MM.1S (cell line): ENCODE measurements around the gene EED.

Source experiments
- DNase-seq: peaks from one replicate; pipeline ENCODE4 v3.0.0-alpha.2; 2015
- H2AFZ ChIP-seq: fragments of 300-600 bp; sonication (generic); 2 replicates; pipeline ENCODE4 v1.6.0; 2016; ENCODE audit warnings: antibody characterized with exemption, low read length
- H3F3A ChIP-seq: fragments of 300-600 bp; sonication (generic); 2 replicates; pipeline ENCODE4 v1.6.1; 2016; ENCODE audit warnings: mild to moderate bottlenecking, antibody characterized with exemption, low read length, moderate library complexity, mixed read lengths; ENCODE audit not compliant: insufficient read depth
- H3K27ac ChIP-seq: fragments of 300-600 bp; sonication (generic); 2 replicates; pipeline ENCODE4 v1.5.1; 2016; ENCODE audit warnings: mild to moderate bottlenecking, low read length
- H3K27me3 ChIP-seq: fragments of 300-600 bp; sonication (generic); replicated peaks from 2 replicates; pipeline ENCODE4 v1.6.0; 2016; ENCODE audit warnings: low read length; ENCODE audit not compliant: insufficient read depth
- H3K36me3 ChIP-seq: fragments of 300-600 bp; sonication (generic); replicated peaks from 2 replicates; pipeline ENCODE4 v1.6.1; 2016; ENCODE audit warnings: mild to moderate bottlenecking, low read length, mixed read lengths; ENCODE audit not compliant: insufficient read depth
- H3K4me1 ChIP-seq: fragments of 300-600 bp; sonication (generic); 2 replicates; pipeline ENCODE4 v1.6.1; 2016; ENCODE audit warnings: low read length, mixed read lengths
- H3K4me2 ChIP-seq: fragments of 300-600 bp; sonication (generic); 2 replicates; pipeline ENCODE4 v1.6.0; 2016; ENCODE audit warnings: low read depth, low read length
- H3K4me3 ChIP-seq: fragments of 300-600 bp; sonication (generic); 2 replicates; pipeline ENCODE4 v1.5.1; 2016; ENCODE audit warnings: low read length, mixed read lengths
- H3K79me2 ChIP-seq: fragments of 300-600 bp; sonication (generic); 2 replicates; pipeline ENCODE4 v1.6.1; 2016; ENCODE audit warnings: mixed run types, low read length, mixed read lengths
- H3K9ac ChIP-seq: fragments of 300-600 bp; sonication (generic); 2 replicates; pipeline ENCODE4 v1.6.1; 2016; ENCODE audit warnings: low read length, mixed read lengths
- H3K9me2 ChIP-seq: fragments of 300-600 bp; sonication (generic); replicated peaks from 2 replicates; pipeline ENCODE4 v1.6.1; 2016; ENCODE audit warnings: mild to moderate bottlenecking, low read length, mixed read lengths; ENCODE audit not compliant: insufficient read depth
- H3K9me3 ChIP-seq: fragments of 300-600 bp; sonication (generic); replicated peaks from 2 replicates; pipeline ENCODE4 v1.6.1; 2016; ENCODE audit warnings: mild to moderate bottlenecking, low read length, mixed read lengths; ENCODE audit not compliant: insufficient read depth
- H4K20me1 ChIP-seq: fragments of 300-600 bp; sonication (generic); 2 replicates; pipeline ENCODE4 v1.6.1; 2016; ENCODE audit warnings: mild to moderate bottlenecking, low read length, moderate library complexity, mixed read lengths; ENCODE audit not compliant: insufficient read depth
- EZH2 ChIP-seq: fragments of 300-600 bp; sonication (generic); optimal IDR thresholded peaks from 2 replicates; pipeline ENCODE3; 2017; ENCODE audit warnings: low read depth, mild to moderate bottlenecking, antibody characterized with exemption, low read length, mixed read lengths
- EZH2phosphoT487 ChIP-seq: fragments of 300-600 bp; sonication (generic); IDR thresholded peaks from 2 replicates; pipeline ENCODE4 v1.6.1; 2018; ENCODE audit warnings: antibody characterized with exemption, low read length
- TF ChIP-seq, protein P1 (sequence below): fragments of 300-600 bp; sonication (generic); IDR thresholded peaks from 2 replicates; pipeline ENCODE4 v1.5.1; 2016; ENCODE audit warnings: antibody characterized with exemption, low read length, mixed read lengths

Gene EED

GRCh38 chr11:86207413-86207812 is 37.1 kb upstream of the EED start:
- Histone ChIP-seq H3F3A (0 out of 2 replicates have a peak, but pooled peaks cover 2% of the 10 kb centered on the region), H3K36me3 (no peaks in the 10 kb centered on the region), H3K4me3 (no peak overlapping the region), H3K9ac (no peak overlapping the region), H3K27ac (no peak overlapping the region), H4K20me1 (no peaks in the 10 kb centered on the region), H3K4me1 (peaks cover 4% of the 10 kb centered on the region; the same call in 1 of the 2 replicates), H2AFZ (no peak overlapping the region), H3K79me2 (no peaks in the 10 kb centered on the region), H3K4me2 (no peak overlapping the region), H3K9me3 (no peaks in the 10 kb centered on the region), H3K9me2 (no peaks in the 10 kb centered on the region), H3K27me3 (no peaks in the 10 kb centered on the region)
- TF ChIP-seq EZH2phosphoT487: no peak
- TF ChIP-seq, protein P1, sequence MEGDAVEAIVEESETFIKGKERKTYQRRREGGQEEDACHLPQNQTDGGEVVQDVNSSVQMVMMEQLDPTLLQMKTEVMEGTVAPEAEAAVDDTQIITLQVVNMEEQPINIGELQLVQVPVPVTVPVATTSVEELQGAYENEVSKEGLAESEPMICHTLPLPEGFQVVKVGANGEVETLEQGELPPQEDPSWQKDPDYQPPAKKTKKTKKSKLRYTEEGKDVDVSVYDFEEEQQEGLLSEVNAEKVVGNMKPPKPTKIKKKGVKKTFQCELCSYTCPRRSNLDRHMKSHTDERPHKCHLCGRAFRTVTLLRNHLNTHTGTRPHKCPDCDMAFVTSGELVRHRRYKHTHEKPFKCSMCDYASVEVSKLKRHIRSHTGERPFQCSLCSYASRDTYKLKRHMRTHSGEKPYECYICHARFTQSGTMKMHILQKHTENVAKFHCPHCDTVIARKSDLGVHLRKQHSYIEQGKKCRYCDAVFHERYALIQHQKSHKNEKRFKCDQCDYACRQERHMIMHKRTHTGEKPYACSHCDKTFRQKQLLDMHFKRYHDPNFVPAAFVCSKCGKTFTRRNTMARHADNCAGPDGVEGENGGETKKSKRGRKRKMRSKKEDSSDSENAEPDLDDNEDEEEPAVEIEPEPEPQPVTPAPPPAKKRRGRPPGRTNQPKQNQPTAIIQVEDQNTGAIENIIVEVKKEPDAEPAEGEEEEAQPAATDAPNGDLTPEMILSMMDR: no peak
- no peak for TF ChIP-seq EZH2
- DNase-seq: no peak

- Histone ChIP-seq H3K4me2 (no peak overlapping the region), H3K36me3 (no peaks in the 10 kb centered on the region), H3F3A (no peaks in the 10 kb centered on the region), H3K9ac (no peak overlapping the region), H3K4me3 (no peak overlapping the region), H2AFZ (no peak overlapping the region), H3K79me2 (no peaks in the 10 kb centered on the region), H3K27ac (no peak overlapping the region), H3K9me3 (no peaks in the 10 kb centered on the region), H3K9me2 (no peaks in the 10 kb centered on the region), H3K27me3 (no peaks in the 10 kb centered on the region), H4K20me1 (no peaks in the 10 kb centered on the region), H3K4me1 (no peaks in the 10 kb centered on the region)
- TF ChIP-seq EZH2phosphoT487 (no peak), EZH2 (no peak)
- TF ChIP-seq, protein P1: no peak
- no peak for DNase-seq
Observed at GRCh38 chr11:86208572-86208971, 36.0 kb upstream of the EED start.

GRCh38 chr11:86209806-86210657 is 34.5 kb upstream of the EED start:
- Histone ChIP-seq H3K4me3 (no peak overlapping the region), H3K9me2 (no peaks in the 10 kb centered on the region), H3F3A (no peaks in the 10 kb centered on the region), H3K4me2 (no peak overlapping the region), H3K4me1 (no peaks in the 10 kb centered on the region), H3K27me3 (no peaks in the 10 kb centered on the region), H3K79me2 (no peaks in the 10 kb centered on the region), H3K36me3 (no peaks in the 10 kb centered on the region), H4K20me1 (no peaks in the 10 kb centered on the region), H3K9me3 (no peaks in the 10 kb centered on the region), H3K27ac (no peak overlapping the region), H2AFZ (no peak overlapping the region), H3K9ac (no peak overlapping the region)
- DNase-seq: no peak
- no peak for TF ChIP-seq EZH2phosphoT487
- TF ChIP-seq, protein P1: no peak
- no peak for TF ChIP-seq EZH2
